ENCODE results near the gene MRPS21.
"Not testable (repeated sequence)": the region's sequence is repeated elsewhere in the genome, so short reads cannot be mapped to it uniquely, and the experiment has no call there.

MRPS21 gene

DNA sequence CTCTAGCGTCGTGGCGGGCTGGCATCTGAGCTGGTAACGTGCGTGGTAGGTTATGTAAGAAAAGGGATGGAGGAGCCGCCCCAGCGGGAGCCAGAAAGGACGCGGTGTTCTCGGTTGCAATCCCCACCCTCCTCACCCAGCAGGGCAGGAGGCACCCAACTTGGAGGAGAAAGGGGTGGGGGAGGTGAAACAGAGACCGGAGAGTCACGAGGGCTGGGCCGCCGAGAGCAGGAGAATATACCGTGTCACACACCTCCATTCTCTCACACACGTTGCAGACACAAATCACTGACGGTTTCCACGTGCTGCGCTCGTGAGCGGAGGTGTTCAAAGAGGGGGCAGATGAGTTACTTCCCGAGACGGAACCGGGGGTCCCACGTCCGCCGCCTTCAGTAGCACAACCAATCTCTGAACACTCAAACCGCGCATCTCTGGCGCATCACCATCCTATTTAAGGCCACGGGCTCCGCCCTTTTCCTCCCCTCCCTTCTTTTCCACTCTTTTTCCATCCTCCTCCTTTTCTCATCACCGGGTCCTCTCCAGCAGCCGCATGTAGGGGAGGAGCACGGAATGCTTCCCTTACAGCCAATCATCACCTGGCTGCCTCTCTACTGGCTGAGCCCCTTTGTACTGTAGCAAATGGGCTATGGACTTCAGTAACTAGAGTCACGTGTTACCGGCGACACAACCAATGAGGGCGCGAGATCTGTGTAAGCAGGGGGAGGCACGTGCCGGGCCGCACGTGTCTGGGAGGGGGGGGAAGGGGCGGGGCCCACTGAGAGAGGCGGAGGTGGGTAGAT is 11.7 kb upstream of the MRPS21 start, which contains the start of gene CIART:
Gene CIART, plus strand, starts transcription at position 797 of the 800 bp plus-strand sequence. CDS start 714 bp downstream, outside the sequence.
- peak; percentile 98 for DNase-seq

DNA sequence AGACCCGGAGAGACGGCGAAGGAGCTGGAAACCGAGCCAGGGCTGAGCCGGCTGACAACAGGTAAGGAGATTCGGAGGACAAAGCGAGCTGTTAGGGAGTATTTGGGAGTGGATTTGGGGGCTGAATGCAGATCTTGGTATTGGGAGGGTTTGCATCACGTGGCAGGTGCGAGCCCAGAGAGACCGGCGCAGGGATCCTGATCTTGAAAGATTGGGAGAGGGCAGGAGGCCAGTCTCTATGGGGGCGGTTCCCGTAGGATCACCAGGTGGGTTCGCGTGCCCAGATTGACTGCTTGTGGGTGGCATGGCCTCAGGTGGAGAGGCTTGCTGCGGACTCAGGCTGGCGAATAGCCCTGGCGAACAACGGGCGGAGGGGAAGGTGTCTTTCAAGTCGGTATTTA is 11.1 kb upstream of the MRPS21 start:
- DNase-seq, result no peak

DNA sequence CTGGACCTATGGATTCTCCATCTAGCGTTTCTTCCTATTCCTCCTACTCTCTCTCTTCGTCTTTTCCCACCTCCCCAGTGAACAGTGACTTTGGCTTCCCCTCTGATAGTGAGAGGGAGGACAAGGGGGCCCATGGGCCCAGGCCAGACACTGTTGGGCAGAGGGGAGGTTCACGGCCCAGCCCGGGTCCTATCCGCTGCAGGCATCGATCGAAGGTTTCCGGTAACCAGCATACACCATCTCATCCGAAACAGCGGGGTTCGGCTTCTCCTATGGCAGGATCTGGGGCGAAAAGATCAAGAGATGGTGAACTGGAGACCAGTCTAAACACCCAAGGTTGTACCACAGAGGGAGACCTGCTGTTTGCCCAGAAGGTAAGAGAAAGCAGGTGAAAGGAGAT is 10.4 kb upstream of the MRPS21 start:
- DNase-seq, result no peak

DNA sequence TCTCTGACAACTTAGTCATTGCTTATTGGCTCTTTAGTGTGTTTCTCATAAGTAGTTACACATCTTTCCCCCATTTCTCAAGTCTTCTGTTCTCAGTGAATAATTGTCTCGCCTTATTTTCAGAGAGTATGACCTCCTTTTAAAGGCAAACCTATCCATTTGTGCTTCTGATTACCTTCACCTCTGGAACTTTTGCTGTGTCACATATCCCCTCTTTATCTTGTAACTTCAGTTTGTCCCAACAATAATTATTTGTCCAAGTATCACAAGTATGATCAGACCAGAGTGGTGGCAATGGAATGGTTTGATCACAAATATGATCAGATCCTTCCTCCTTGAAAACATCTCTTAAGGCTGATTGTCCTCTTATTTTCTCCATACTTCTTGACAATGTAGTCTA is 5.3 kb upstream of the MRPS21 start:
- no peak for DNase-seq

DNA sequence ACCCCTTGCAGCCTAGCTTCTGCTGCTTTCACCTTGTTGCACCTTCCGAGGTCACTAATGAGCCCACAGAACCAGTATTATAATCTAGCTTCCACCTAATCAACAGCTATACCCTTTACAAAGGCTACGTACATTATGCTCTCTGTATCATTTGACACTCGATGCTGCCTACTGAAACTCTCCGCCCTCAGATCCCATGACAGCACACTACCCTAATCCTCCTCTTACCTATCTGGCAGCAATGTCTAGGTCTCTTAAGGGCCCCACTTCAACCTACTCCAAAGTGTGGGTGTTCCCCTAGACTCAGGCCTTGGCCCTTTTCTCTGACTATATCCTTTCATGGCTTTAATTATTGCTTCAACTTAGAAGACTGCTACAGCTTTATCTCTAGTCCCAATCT is 4.8 kb upstream of the MRPS21 start:
- no peak for DNase-seq

DNA sequence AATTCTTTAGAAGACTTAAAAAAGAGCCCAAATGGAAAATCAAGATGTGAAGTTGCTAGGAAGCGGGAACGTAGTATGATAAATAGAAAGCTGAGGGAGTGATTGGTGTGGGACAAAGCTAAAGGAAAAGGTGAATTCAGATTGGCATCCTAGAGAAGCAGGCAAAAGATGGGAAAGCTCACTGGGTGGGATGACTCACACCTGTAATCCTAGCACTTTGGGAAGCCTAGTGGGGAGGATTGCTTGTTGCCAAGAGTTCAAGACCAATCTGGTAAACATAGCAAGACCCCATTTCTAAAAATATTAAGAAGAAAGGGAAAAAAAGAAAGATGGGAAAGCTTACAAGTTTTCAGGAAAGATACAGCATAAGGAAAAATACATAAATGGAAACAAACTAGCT is 1.8 kb downstream of the MRPS21 start:
- DNase-seq, result no peak

DNA sequence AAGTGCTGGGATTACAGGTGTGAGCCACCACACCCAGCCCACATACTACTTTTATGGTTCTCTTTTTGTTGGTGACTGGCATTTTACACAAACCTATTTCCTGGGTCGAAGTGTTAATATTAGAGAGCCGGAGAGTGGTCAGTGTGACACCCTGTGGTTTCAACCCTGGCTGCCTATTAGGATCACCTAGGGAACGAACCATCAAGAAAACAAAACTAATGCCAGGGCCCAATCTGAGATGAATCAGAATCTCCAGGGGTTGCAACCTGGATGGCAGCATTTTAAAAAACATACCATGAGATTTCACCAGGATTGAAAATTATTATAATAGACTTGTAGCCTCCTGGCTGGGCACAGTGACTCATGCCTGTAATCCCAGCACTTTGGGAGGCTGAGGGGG is 6.1 kb downstream of the MRPS21 start:
- no peak for DNase-seq

DNA sequence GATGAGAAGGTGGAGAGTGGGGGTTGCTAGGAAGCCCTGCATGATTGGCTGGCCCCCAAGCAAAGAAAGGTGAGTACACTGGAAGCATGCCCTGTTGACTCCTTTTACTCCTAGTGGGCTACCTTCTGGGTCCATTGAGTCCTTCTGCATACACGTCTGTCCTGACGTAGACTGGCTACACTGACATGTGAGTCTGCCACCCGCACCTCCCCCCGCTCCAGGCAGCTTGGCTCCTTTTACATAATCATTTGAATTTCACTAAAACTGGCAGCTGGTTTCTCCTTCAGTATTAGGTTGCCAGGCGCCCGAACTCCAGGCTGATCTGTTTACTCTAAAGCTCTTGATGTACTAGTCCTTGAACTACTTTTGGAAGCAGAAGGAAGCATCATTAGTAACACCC is 8.7 kb downstream of the MRPS21 start:
- no peak for DNase-seq

DNA sequence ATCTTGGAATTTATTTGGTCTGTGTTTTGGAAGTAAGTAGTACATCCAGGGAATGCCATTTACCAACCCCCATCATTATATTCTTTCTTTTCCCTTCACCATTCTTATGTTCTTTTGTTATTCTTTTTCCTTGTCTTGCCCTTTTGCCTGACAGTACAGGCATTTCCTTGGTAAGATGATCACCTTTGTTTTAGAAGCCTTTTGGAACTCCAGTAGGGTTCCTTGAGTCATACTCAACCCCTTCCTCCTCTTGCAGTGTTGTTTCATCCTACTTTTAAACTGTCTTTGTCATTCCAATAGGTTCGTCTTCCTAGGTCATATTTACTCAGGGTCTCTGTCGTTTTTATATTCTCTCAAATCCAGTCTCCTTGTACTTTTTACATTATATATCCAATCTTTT is 9.2 kb downstream of the MRPS21 start:
- DNase-seq, result no peak

DNA sequence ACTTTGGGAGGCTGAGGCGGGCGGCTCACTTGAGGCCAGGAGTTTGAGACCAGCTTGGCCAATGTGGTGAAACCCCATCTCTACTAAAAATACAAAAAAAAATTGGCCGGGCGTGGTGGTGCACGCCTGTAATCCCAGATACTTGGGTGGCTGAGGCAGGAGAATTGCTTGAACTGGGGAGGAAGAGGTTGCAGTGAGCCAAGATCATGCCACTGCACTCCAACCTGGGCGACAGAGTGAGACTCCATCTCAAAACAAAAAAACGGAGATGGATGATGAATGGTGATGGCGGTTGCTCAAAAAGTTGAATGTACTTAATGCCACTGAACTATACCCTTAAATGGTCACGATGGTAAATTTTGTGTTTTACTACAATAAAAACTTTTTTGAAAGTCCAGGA is 14.9 kb downstream of the MRPS21 start:
- not testable (repeated sequence) for DNase-seq

DNA sequence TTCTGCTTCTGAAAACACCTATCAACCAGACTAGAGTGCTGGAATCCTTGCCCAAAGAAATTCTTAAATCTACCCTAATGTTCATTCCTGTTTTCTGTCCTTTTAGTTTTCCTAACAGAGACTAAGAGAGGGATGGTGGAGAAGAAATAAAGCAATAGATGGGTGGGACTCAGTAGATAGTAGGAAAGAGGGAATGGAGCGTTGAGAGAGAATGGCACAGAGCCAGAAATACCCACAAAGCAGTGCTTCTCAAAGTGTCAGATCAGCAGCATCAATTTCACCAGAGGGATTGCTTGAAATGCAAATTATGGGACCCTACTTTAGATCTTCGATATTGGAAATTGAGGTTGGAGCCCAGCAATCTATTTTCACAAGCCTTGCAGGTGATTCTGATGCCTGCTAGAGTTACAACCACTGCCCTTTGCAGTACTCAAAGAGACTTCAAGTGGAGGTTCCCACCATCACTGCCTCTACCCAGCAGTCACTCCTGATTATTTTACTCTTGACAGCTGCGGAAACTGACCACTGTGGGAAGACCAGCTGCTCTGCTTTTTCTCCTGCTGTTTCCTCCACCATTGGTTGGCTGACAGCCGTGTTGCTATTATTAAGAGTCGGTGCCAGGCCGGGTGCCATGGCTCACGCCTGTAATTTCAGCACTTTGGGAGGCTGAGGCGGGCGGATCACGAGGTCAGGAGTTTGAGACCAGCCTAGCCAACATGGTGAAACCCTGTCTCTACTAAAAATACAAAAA is 16.3 kb downstream of the MRPS21 start:
- no peak for DNase-seq

DNA sequence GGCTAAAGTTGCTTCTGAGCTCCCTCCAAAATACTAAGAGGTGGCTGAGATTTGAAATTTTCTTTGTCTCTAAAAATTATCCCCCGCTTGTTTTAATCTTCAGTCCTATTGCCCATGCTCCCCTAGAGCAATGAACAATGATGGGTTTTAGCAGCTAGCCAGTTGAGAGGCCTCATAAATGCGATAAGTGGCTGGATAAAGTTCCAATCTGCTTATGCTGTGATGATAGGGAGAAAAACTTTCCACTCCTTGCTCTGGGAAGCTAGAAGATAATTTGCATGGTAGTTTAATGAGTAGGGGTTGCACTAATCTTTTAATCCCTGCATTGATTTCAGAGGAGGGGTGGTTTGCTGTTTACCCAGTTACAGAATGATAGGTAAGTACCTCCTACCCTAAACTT is 18.1 kb downstream of the MRPS21 start:
- DNase-seq, result no peak

DNA sequence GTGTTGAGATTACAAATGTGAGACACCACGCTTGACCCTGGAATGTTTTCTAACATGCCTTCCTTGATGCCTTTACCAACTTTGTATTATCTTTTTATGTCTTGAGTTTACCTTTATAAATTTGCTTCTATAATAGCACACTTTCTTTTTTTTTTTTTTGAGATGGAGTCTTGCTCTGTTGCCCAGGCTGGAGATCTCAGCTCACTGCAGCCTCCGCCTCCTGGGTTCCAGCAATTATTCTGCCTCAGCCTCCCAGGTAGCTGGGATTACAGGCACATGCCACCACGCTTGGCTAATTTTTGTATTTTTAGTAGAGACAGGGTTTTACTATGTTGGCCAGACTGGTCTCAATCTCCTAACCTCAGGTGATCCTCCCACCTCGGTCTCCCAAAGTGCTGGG is 21.0 kb downstream of the MRPS21 start:
- not testable (repeated sequence) for DNase-seq

DNA sequence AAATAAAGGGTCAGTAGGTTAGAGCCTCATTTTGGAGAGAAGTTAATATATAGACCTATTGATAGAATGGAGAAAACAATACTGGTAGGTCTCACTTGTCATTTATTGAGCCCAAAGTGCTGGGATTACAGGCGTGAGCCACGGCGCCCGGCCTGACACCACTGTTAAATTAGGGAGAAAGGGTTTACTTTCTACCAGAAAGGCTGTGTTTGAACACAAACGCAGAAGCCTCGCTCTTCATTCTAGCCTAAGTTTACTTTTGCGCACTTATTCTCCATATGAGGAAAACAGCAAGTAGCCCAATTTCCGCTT is 27.0 kb downstream of the MRPS21 start:
- no peak for DNase-seq

DNA sequence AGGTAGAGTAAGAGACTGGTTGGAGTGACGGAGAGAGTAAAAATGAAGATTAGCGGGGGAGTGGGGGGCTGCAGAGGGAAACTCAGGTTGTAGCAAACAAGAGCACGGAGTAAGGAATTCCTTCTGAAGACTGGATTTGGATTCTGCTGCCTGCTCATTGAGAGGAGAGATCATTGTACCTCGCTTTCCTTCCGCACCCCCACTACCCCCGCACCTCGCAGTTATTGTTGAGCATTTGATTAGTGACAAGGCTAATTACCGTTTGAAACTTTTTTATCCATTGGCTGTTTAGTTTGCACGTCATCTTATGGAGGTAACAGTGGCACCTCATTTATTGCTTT is 28.1 kb downstream of the MRPS21 start:
- no peak for DNase-seq

DNA sequence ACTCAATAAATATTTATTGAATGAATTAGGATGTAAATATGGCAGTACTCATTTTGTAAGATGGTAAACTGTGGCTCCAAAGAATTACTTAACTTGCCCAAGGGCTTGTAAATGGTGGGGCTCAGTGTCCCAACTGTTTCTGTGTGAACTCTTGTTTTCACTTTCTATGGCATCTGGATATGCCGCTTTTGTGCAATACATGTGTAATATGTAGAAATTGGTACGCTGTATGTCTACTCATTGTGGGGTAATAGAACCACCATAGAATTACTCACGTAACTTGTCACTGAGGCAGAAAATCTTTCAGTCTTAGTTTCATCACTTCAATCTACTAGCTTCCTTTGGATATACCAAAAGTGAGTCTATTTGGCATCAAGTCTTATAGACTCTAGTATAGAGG is 28.6 kb downstream of the MRPS21 start:
- DNase-seq, result no peak

DNA sequence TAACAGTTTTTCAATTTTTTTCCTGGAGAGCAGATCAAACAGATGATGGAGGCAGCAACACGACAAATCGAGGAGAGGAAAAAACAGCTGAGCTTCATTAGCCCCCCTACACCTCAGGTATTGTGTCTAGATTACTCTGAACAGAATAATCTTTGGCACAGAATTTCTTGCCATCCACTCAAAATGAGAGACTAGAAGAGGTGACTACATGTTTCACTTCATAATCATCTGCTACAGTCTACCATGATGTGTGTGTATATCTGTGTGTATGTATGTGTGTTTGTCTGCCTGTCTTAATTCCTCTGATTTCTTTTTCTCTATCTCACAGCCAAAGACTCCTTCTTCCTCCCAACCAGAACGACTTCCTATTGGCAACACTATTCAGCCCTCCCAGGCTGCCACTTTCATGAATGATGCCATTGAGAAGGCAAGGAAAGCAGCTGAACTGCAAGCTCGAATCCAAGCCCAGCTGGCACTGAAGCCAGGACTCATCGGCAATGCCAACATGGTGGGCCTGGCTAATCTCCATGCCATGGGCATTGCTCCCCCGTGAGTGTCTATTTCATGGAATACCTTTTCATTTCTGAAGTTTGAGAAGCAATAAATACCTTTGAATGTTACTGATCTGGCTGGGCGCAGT is 39.1 kb downstream of the MRPS21 start:
- DNase-seq, result no peak

DNA sequence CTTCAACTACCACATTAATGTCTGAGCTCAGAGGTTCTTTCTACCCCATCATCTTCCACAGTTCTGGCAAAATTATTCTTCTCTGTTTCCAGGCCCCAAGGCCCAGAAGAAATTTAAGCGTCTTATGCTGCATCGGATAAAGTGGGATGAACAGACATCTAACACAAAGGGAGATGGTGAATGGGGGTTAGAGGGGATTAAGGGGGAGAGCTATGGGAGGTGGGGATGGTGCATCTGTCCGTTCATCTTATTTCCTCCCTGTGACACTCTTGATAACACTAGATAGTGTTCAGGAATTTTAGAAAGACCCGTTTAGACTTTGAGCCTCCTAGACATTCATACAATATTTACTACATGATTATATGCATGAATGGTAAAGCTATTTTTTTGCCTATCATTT is 52.7 kb downstream of the MRPS21 start:
- DNase-seq, result no peak

DNA sequence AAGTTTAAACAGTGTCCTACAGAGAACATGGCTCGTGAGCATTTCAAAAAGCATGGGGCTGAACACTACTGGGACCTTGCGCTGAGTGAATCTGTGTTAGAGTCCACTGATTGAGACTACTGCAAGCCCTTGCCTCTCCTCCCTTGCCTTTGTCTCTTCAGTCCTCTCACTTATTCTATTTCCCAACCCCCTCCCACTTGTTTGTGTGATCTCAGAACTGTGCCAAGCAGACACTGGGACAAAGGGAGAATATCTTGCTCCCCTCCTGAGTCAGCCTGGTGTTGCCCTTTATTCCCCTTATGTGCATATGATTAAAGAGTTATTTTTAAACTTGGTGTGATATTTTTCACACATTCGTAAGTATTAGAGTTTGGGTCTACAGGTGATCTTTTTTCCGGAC is 59.2 kb downstream of the MRPS21 start:
- no peak for DNase-seq

Measured in amniotic stem cell (primary cell).